NCI-H345 treated with DMSO at 0.1 percent for 48 hours (cell line): ENCODE measurements around the gene TOMM20.
"Not testable (repeated sequence)": the region's sequence is repeated elsewhere in the genome, so short reads cannot be mapped to it uniquely, and the experiment has no call there.

Experiments used
- DNase-seq: peaks from one replicate; lab custom pipeline; 2025; ENCODE audit not compliant: unreplicated experiment; lab: John Stamatoyannopoulos, UW

The TOMM20 gene

DNA sequence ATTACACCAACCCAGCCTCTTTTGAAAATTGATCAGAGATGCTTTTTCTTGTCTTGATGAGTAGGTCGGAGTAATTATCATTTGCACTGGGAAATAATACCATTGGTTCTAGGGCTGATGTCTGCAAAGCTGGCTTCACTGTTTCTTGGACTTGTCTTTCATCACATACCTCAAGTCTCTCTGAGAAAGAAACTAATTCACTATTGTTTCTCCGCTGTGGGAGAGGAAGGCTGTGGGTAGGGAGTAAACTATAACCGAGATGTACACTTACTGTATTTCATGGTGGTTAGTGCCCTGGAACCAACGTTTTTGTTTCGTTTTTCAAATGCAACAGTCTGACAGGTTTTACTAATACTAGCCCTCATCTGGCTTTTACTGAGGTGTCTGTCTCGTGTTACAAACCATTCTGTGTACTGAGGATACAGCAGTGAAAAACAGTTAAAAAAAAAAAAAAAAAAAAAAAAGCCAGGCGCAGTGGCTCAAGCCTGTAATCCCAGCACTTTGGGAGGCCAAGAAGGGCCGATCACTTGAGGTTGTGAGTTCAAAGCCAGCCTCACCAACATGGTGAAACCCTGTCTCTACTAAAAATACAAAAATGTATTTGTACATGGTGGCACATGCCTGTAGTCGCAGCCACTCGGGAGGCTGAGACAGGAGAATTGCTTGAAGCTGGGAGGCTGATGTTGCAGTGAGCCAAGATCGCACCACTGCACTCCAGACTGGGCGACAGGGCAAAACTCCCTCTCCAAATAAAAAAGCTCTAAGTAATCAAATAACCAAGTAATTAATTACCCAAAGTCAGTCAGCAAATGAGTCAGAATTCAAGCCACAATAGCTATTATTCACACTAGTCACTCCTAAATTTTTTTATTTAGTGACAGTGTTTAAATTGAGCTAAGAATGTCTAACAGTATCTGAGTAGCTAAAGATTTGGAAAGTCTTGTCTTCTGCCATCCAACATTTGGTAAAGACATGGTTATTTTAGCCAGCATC is 23.3 kb downstream of the TOMM20 start:
- no peak for DNase-seq

DNA sequence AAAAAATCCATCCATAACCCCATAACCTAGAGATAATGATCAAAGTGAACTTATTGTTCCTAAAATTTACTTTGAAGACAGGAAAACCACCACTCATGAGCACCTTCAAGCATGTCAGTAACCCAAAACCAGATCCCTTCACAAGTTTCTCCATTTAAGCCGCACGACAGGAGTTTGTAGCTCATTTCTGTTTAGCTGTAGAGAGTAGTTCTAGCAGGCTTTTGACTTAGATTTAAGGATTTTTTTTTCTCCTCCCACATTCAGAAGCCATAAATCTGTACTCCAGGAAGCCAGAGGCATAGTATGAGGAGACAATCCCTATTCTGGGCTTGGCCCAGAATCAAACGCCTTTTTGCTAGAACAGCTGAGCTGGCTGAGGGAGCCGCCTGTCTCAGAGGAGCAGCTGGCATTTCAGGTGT is 25.6 kb downstream of the TOMM20 start:
- DNase-seq, result no peak

DNA sequence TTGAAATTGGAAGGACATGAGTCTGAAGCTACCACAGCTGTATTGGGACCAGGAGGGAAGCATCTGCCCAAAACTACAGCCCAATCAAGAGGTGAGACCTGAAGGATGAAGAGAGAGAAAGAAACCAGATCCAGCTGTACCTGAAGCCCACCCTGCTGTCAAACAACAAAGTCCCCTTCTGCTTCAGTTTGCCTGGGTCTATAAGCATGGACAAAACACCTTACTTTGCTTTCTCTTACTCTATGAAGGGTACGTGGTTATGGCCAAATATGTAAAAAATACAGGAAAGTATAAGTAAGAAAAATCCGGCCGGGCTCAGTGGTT is 26.4 kb downstream of the TOMM20 start:
- no peak for DNase-seq

DNA sequence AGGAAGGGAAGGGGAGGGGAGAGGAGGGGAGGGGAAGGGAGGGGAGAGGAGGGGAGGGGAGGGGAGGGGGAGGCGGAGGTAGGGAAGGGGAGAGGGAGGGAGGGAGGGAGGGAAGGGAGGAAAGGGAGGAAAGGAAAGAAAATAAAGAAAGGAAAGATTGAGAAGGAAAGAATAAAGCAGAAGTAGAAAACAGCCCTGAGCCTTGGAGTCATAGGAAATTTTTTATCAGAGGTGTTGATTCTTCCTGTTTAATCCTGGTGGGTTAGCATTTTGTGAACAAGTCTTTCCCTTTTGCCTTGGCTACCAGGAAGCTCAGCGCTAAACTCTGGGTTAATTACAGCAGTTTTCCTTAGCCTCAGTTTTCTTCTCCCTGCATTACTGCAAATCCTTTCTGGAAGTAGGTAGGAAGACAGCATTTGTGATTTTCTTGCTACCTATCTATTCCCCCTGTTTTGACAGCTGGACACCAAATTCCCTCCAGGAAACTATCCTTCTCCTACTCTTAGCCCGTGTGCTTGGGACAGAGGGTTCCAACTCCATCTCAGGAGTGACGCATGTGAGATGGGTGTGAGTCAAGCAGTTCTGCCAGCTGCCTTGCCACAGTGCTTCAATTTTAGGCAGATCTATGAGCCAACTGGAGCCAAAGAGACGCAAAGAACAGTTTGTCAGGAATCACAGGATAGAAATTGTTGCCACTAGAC is 26.9 kb downstream of the TOMM20 start:
- no peak for DNase-seq

DNA sequence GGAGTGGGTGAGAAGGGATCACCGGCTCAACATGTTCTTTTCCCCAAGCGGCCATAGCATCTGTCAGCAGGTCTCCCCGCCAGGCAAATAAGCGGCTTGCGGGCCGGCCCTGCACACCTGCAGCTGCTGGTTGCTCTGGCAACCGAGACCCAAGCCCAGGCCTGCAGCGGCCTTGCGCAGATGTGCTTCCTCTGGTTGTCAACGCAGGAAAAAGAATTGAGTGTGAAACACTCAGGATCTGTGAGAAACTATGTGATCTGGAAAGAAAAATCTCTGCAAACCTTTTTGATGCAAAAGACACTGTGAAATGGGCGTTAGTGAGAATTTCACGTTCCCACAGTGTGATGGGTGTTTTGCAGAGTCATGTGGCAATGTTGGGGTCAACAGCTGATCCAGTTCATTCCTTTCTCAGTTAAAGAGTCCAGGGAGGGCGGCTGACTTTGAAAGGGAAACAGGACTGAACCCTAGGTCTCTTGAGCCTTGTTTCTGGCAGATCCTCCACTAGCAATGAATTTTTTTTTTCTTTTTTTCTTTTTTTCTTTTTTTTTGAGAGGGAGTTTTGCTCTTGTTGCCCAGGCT is 28.4 kb downstream of the TOMM20 start:
- DNase-seq, result no peak

DNA sequence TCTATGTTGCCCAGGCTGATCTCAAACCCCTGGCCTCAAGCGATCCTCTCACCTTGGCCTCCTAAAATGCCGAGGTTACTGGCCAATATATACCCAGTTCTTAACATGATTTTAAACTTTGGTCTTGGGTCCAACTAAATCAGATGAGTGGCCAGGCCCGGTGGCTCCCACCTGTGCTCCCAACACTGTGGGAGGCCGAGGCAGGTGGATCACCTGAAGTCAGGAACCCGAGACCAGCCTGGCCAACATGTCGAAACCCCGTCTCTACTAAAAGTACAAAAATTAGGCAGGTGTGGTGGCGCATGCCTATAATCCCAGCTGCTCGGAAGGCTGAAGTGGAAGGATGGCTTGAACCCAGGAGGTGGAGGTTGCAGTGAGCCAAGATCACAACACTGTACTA is 29.6 kb downstream of the TOMM20 start:
- no peak for DNase-seq

DNA sequence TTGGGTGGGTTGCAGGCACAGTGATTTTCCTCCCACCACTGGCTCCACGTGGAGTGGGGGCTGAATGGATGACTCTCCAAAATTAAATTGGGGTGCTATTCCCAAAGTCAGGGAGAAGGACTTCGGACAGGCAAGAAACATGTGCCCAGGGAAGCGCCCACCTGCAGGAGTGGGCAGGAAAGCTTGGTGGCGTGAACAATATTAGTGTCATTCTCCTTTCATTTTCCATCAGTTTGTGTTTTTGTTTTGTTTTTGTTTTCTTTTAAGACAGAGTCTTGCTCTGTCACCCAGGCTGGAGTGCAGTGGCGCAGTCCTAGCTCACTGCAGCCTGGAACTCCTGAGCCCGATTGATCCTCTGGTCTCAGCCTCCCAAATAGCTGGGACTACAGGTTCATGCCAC is 30.1 kb downstream of the TOMM20 start:
- DNase-seq, result no peak

DNA sequence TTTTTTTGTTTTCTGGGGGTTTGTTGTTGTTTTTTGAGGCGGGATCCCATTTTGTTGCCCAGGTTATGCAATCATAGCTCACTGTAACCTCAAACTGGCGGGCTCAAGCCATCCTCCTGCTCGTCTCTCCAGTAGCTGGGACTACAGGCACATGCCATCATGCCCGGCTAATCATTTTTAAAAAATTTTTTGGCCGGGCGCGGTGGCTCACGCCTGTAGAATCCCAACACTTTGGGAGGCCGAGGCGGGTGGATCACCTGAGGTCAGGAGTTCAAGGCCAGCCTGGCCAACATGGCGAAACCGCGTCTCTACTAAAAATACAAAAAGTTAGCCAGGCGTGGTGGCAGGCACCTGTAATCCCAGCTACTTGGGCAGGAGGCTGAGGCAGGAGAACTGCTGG is 31.1 kb downstream of the TOMM20 start:
- not testable (repeated sequence) for DNase-seq

DNA sequence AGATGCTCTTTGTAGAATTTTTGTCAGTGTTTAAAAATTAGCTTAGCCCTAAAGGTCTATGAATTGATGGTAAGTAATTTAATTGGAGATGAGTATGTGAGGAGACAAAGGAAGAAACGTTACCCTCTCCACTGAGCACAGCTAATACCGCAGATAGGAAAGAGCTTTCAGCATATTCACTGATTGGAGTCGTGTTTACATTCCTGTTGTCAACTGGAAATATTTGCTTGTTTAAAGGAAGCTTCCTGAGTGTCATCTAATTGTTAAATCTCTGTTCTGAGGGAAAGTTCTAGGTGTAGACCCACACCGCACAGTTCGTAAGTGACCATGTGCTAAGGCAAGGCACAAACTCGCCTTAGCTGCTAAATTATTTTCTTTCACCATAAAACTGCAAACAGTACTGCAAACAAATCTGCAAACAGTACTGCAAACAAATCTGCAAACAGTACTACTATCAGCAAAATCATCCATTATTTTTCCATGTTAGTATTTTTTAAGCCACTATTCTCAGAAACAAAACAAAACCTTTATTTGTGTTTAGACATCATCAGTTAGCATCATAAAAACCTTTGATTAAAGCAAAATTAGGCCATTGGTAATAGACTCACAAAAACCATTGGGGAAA is 32.6 kb downstream of the TOMM20 start:
- DNase-seq, result no peak

DNA sequence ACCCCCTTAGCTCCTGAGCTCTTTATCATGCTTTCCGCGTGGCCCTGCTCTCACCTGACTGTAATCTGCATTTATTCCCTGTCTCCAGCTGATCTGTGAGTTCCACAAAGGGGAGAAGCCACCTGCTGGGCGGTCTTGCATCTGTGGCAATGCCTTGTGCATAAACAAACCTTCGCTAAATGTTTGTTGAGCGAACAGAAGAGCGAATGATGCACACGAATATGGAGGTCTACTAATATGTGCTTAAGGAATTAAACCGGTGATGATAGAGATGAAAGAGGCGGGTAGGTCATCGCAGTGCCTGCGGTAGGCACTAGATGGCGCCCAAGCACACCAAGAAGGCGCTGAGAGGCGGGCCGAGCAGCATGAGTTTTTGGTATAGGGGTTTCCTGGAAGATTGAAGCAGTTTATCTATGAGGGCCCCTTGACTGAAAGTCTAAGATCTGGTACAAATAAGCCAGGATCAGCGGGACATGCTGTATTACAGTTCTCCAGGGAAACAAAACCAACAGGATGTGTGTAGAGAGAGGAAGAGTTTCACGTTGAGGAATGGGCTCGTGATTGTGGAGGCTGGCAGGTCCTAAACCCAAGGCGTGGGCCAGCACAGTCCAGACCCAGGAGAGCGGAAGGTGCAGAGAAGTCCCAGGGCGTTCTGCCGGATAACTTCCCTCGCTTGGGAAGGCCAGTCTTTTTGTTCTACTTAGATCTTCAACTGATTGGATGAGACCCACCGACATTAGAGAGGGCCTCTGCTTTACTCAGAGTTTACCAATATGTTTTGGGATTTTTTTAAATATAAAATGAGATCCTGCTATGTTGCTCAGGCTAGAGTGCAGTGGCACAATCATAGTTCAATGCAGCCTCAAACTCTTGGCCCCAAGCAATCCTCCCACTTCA is 34.7 kb downstream of the TOMM20 start:
- DNase-seq, result peak; percentile 37

DNA sequence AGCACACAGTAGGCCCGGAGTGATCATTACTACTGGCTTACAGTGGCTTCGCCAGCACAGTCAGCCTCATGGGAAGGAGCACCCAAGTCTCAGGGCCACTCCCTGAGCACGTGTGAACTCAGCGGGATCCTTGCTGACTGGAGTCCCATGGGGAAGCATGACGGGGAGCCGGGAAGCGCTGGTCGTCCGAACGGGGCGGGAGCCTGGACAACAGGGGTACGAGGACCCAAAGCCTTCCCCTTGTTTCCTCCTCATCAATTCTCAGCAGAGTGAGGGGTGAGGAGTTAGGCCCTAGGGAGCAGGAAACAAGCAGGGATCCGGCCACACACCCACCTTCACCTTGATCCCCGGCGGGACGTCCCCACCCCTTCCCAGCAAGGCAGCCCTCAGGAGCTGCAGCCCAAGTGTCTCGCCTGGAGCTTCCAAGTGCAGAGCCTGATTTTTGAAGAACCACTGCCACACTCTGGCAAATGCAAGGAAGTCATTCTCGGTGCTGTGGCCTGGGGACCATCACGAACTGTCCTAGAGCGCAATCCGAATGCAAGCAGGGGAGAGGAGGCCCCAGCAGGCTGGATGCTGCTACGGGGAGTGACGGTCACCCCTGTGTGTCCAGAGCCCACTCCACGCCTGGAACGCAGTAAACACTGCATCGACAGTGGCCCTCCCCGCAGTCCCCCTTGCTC is 35.5 kb downstream of the TOMM20 start:
- DNase-seq, result no peak

DNA sequence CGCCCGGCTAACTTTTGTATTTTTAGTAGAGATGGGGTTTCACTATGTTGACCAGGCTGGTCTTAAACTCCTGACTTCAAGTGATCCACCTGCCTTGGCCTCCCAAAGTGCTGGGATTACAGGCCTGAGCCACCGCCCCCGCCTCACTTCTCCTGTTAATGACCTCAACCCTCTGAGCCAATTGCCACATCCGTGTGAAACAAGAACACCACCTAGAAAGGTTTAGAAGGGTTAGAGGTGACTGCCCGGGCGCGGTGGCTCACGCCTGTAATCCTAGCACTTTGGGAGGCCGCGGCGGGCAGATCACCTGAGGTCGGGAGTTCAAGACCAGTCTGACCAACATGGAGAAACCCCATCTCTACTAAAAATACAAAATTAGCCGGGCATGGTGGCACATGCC is 36.2 kb downstream of the TOMM20 start:
- DNase-seq, result not testable (repeated sequence)

DNA sequence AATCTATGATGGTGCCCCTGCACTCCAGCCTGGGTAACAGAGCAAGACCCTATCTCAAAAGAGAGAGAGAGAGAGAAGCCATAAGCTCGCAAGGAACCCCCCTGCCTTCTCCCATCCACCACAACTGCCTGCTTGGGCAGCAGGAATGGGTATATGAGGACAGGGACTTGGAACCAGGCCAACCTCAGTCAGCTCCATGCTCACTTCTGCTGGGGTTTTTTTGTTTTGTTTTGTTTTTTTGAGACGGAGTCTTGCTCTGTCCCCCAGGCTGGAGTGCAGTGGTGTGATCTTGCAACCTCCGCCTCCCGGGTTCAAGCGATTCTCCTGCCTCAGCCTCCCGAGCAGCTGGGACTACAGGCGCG is 36.6 kb downstream of the TOMM20 start:
- not testable (repeated sequence) for DNase-seq

DNA sequence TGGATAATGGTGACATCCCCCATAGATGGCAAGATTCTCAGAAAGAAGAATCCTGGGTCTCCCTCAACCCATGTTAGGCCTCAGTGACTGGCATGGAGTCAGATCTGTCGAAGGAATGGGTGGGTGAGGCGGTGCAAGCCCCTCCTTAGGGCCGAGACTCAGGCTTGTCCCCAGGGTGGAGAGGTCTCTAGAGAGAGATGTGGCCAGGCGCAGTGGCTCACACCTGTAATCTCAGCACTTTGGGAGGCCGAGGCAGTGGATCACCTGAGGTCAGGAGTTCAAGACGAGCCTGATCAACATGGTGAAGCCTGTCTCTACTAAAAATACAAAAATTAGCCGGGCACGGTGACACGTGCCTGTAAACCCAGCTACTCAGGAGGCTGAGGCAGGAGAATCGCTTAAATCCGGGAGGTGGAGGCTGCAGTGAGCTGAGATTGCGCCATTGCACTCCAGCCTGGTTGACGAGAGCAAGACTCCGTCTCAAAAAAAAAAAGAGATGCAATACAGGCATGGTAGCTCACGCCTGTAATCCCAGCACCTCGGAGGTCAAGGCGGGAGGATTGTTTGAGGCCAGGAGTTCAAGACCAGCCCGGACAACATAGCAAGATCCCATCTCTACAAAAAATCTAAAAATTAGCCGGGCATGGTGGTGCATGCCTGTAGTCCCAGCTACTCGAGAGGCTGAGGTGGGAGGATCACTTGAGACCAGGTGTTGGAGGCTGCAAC is 37.2 kb downstream of the TOMM20 start:
- DNase-seq, result not testable (repeated sequence)

DNA sequence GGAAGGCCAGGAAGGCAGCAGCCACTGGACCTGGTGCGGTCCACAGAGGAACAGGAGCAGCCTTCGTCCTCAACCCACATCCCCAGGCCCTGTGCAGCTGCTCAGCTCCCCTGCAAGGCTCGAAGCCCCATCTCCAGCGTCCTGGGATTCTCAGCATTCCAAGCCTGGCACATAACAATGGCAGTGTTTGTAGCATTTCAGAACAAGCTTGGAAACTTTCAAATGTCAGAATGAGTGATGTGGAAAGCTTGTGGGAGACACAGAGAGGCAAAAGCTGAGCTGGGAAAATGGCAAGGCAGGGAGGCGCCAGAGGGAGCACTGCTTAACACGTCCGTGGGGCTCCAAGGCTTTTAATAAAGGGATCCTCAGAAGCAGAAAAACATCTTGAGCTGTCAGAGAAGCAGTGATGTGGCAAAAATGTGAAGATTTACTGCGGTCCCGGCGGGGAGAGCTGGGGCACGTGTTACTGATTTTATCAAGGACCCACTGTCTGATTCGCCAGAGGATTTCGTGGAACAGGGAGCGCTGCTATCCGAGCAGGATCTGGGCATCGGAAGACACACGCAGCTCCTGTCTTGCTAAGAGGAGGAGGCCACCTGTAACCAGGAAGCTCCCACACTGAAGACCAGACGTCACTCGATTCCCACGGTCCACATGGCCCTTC is 38.1 kb downstream of the TOMM20 start:
- DNase-seq, result no peak

DNA sequence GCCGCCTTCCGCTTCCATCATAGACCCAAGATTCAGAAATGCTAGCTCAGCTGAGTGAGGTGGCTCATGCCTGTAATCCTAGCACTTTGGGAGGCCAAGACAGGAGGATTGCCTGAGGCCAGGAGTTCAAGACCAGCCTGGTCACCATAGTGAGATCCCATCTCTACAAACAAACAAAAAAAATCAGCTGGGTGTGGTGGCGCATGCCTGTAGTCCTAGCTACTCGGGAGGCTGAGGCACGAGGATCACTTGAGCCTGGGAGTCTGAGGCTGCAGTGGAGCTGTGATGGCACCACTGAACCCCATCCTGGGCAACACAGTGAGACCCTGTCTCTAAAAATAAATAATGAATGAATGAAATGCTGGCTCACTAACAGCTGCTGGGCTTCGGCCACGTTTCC is 39.7 kb downstream of the TOMM20 start:
- DNase-seq, result no peak

DNA sequence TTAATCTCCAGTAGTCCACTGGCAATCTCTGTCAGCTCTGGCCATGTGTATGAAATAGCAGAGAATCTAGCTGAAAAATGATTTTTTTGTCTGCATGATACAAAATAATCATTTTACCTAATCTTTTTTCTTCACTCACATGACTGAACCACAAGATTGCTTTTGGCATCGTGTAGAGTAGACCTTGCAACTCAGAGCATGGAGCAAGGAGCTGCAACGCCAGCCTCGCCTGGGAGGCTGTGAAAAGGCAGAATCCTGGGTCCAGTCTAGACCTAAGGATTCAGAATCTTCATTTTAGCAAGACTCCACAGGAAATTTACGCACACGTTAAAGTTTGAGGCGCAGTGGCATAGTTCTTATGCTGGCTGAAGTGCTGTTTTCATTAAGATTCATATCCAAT is 40.2 kb downstream of the TOMM20 start:
- DNase-seq, result no peak

DNA sequence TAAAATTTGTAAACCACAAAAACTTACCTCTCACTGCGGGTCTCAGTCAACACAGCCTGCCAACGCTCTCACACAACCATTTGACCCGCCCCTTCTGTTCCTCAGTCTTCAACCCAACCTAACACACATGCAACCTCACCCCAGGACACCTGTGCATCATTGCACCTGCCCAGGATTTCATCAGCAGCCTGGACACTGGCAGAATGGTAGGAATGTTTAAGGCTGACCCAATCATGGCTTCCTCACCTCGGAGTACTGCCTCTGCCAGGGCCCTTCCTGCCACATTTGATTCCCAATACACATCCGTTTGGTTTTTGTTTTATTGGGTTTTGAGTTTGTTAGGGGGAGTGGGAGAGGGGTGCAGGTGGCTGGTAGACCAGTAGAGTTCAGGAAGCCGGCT is 40.7 kb downstream of the TOMM20 start:
- no peak for DNase-seq
